ENCODE data around the gene RDX. TPM values are rescaled to one million over a fixed set of nuclear protein-coding genes. Genes with fewer than 3 reads are reported as not detected.
A peak's percentile ranks its signal among the peaks of the same experiment; 100 is the strongest.

Gene RDX
- total RNA-seq, 1 donor from 2014 or later = 55.0 TPM

GRCh38 chr11:110173811-110174644, 122.4 kb downstream of the RDX start:
- H3K27ac ChIP-seq = no peak overlapping the region
- H3K4me1 ChIP-seq = peaks cover 9% of the 10 kb centered on the region
- H3K9me3 ChIP-seq = no peaks in the 10 kb centered on the region
- intact Hi-C loops (cut with DNase I) = no loop called here
- no peaks in the 10 kb centered on the region for H3K36me3 ChIP-seq
- no peaks in the 10 kb centered on the region for H3K27me3 ChIP-seq
- no peak overlapping the region for H3K4me3 ChIP-seq
- TF ChIP-seq CTCF (IDR thresholded peaks at IDR 0.05) (peak; percentile 23 to 53 (median 51)), POLR2A (IDR thresholded peaks at IDR 0.05) (no peak), POLR2AphosphoS5 (IDR thresholded peaks at IDR 0.05; ENCODE audit: insufficient read depth in 1 of 2, low read depth in 1 of 2) (no peak)
- DNase-seq (ENCODE audit: extremely low spot score in 2 of 2) = no peak

- Histone ChIP-seq H3K27me3 (no peaks in the 10 kb centered on the region), H3K4me3 (no peak overlapping the region), H3K9me3 (no peaks in the 10 kb centered on the region), H3K27ac (no peak overlapping the region), H3K4me1 (peaks cover 9% of the 10 kb centered on the region), H3K36me3 (no peaks in the 10 kb centered on the region)
- DNase-seq (ENCODE audit: extremely low spot score in 2 of 2) = no peak
- intact Hi-C loops (cut with DNase I) = no loop called here
- TF ChIP-seq POLR2A (IDR thresholded peaks at IDR 0.05) = no peak
- TF ChIP-seq POLR2AphosphoS5 (IDR thresholded peaks at IDR 0.05; ENCODE audit: insufficient read depth in 1 of 2, low read depth in 1 of 2) = no peak
- no peak for TF ChIP-seq CTCF (IDR thresholded peaks at IDR 0.05)
Observed at GRCh38 chr11:110172468-110173065, 123.8 kb downstream of the RDX start.

- H3K27me3 ChIP-seq = no peaks in the 10 kb centered on the region
- intact Hi-C loops (cut with DNase I) = no loop called here
- TF ChIP-seq POLR2A (IDR thresholded peaks at IDR 0.05) (no peak), POLR2AphosphoS5 (IDR thresholded peaks at IDR 0.05; ENCODE audit: insufficient read depth in 1 of 2, low read depth in 1 of 2) (no peak), CTCF (IDR thresholded peaks at IDR 0.05) (no peak)
Observed at GRCh38 chr11:110169738-110170137, 126.7 kb downstream of the RDX start.

GRCh38 chr11:110168033-110168803, 128.2 kb downstream of the RDX start:
- intact Hi-C loops (cut with DNase I) = no loop called here

More at GRCh38 chr11:110169738-110170137, 126.7 kb downstream of the RDX start:
- Histone ChIP-seq H3K4me3 (no peak overlapping the region), H3K9me3 (no peaks in the 10 kb centered on the region), H3K4me1 (peaks cover 9% of the 10 kb centered on the region), H3K36me3 (peaks cover 0 to 9% of the 10 kb centered on the region in 2 donors), H3K27ac (no peak overlapping the region)
- DNase-seq (ENCODE audit: extremely low spot score in 2 of 2) = no peak

More at GRCh38 chr11:110168033-110168803, 128.2 kb downstream of the RDX start:
- no peak overlapping the region for H3K27ac ChIP-seq
- no peak for DNase-seq (ENCODE audit: extremely low spot score in 2 of 2)
- TF ChIP-seq CTCF (IDR thresholded peaks at IDR 0.05) = no peak
- no peak for TF ChIP-seq POLR2A (IDR thresholded peaks at IDR 0.05)
- no peak for TF ChIP-seq POLR2AphosphoS5 (IDR thresholded peaks at IDR 0.05; ENCODE audit: insufficient read depth in 1 of 2, low read depth in 1 of 2)
- no peak overlapping the region for H3K4me3 ChIP-seq
- peaks cover 0 to 22% of the 10 kb centered on the region in 2 donors for H3K36me3 ChIP-seq
- no peaks in the 10 kb centered on the region for H3K9me3 ChIP-seq
- no peaks in the 10 kb centered on the region for H3K4me1 ChIP-seq
- no peaks in the 10 kb centered on the region for H3K27me3 ChIP-seq
